SH-SY5Y (cell line): ENCODE results near the gene EDDM3A.

Source experiments
- GATA2 ChIP-seq: IDR thresholded peaks from 2 replicates; pipeline ENCODE4 v1.6.1; 2011; ENCODE audit warnings: mild to moderate bottlenecking, low read depth, low read length
- GATA3 ChIP-seq: IDR thresholded peaks from 2 replicates; pipeline ENCODE4 v1.6.1; 2011; ENCODE audit warnings: low read depth, mild to moderate bottlenecking, low read length, moderate library complexity

DNA sequence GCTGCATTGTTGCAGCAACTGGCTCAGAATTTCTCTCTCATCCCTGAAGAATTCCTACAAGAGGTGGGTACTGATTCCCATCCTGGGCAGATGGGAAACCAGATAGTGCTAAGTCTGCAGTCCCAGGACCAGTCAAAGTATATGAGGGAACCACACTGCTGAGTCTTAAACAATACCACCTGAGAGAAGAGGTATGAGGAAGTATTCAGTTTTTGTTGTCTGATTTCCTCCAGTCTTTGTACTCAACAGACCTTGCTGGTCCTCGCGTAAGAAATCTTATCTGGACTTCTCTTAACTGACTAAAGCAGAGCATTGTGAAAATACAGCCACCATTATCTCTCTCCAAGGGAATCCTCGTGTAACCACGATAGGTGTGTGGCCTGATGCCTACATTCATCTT is 3.6 kb upstream of the EDDM3A start:
- no peak for TF ChIP-seq GATA2
- no peak for TF ChIP-seq GATA3
